ENCODE results near the gene WNT4. TPM values are rescaled to one million over a fixed set of nuclear protein-coding genes. Genes with fewer than 3 reads are reported as not detected.

WNT4 gene
- total RNA-seq, 4 donors from 2014 or later = 1.3 to 14.0 (median 11.5) TPM; not detected in 1

GRCh38 chr1:22077728-22078127, 65.2 kb downstream of the WNT4 start:
- Histone ChIP-seq H3K4me3 (no peak overlapping the region), H3K27me3 (no peaks in the 10 kb centered on the region), H3K27ac (no peak overlapping the region), H3K9me3 (no peaks in the 10 kb centered on the region), H3K36me3 (no peaks in the 10 kb centered on the region), H3K4me1 (peaks cover 6 to 7% of the 10 kb centered on the region in 2 donors)
- intact Hi-C loops (cut with DNase I; ENCODE audit: low total_unique reads) = no loop called here
- TF ChIP-seq CTCF (IDR thresholded peaks at IDR 0.05) = no peak
- no peak for TF ChIP-seq POLR2A (IDR thresholded peaks at IDR 0.05)
- DNase-seq = no peak

- no peaks in the 10 kb centered on the region for H3K27me3 ChIP-seq
- no peak overlapping the region for H3K4me3 ChIP-seq
- intact Hi-C loops (cut with DNase I; ENCODE audit: low total_unique reads) = no loop called here
- H3K36me3 ChIP-seq = no peaks in the 10 kb centered on the region
- no peak overlapping the region for H3K27ac ChIP-seq
- H3K4me1 ChIP-seq = peaks cover 6 to 7% of the 10 kb centered on the region in 2 donors
- no peak for DNase-seq
- TF ChIP-seq CTCF (IDR thresholded peaks at IDR 0.05) (no peak), POLR2A (IDR thresholded peaks at IDR 0.05) (no peak)
- no peaks in the 10 kb centered on the region for H3K9me3 ChIP-seq
These were observed 66.6 kb downstream of the WNT4 start for GRCh38 chr1:22076346-22076745.

GRCh38 chr1:22075718-22076117, 67.2 kb downstream of the WNT4 start:
- no peak for TF ChIP-seq POLR2A (IDR thresholded peaks at IDR 0.05)
- TF ChIP-seq CTCF (IDR thresholded peaks at IDR 0.05) = no peak
- intact Hi-C loops (cut with DNase I; ENCODE audit: low total_unique reads) = no loop called here
- H3K4me3 ChIP-seq = no peak overlapping the region
- H3K27ac ChIP-seq = no peak overlapping the region
- peaks cover 6 to 7% of the 10 kb centered on the region in 2 donors for H3K4me1 ChIP-seq
- no peaks in the 10 kb centered on the region for H3K36me3 ChIP-seq
- DNase-seq = no peak
- H3K27me3 ChIP-seq = no peaks in the 10 kb centered on the region
- no peaks in the 10 kb centered on the region for H3K9me3 ChIP-seq

DNA sequence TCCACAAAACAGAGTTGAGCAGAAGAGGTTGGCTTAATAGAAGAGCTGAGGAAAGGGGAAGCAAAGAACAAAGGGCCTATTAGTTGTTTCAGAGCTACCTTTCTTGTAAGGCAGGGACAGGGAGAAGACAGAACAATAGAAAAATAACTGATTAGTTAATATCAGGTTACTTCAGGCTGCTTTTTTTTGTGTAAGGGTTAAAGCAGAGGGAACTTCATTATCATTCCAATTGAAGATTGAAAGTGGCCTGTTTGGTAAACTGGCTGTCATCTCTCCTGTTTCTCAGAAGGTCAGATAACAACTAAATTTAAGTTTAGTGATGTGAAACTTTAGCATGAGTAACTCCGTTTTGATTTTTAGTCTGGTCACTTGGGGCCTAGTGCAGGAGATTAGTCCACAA, 68.1 kb downstream of the WNT4 start:
- TF ChIP-seq CTCF (IDR thresholded peaks at IDR 0.05) (no peak), POLR2A (IDR thresholded peaks at IDR 0.05) (no peak)
- intact Hi-C loops (cut with DNase I; ENCODE audit: low total_unique reads) = no loop called here

DNA sequence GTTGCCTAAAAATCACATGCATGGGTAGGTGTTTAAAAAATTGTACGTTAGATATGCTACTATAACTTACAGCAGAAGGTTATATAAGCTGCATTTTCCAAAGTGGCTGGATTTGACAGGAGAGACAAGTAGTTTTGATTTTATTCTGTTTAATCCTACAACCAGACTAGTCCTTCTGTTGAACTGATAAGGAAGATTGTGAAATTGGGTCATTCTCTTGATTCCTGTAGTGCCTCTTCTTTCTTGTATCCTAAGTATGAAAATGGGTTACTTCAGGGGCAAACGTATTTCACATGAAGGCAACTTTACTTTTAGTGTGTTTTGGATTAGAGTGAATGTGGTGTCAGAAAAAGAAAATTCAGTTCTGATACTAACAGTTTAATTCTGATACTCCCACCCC, 71.4 kb downstream of the WNT4 start:
- Histone ChIP-seq H3K27ac (no peak overlapping the region), H3K4me1 (peaks cover under 1 to 14% of the 10 kb centered on the region in 2 donors), H3K9me3 (no peaks in the 10 kb centered on the region), H3K4me3 (no peak overlapping the region), H3K36me3 (no peaks in the 10 kb centered on the region), H3K27me3 (no peaks in the 10 kb centered on the region)
- TF ChIP-seq CTCF (IDR thresholded peaks at IDR 0.05) (no peak), POLR2A (IDR thresholded peaks at IDR 0.05) (no peak)
- no peak for DNase-seq
- intact Hi-C loops (cut with DNase I; ENCODE audit: low total_unique reads) = no loop called here

More for the DNA sequence above, 68.1 kb downstream of the WNT4 start:
- Histone ChIP-seq H3K27me3 (no peaks in the 10 kb centered on the region), H3K4me3 (no peak overlapping the region), H3K36me3 (no peaks in the 10 kb centered on the region), H3K27ac (no peak overlapping the region), H3K9me3 (no peaks in the 10 kb centered on the region), H3K4me1 (peaks cover 6 to 7% of the 10 kb centered on the region in 2 donors)
- DNase-seq = no peak

Other genes starting within 250 kb of the WNT4 start
- gene HSPG2, start 205.8 kb downstream of the WNT4 start, total RNA-seq = 100 to 1,000 TPM in 3 of 4 donors, 10 to 100 TPM in 1; 96.8 to 677 (median 290) TPM
- gene CELA3B, start 166.1 kb downstream of the WNT4 start, total RNA-seq = under 1 TPM in 1 of 4 donors, not detected in 3; 0.35 TPM
- gene CELA3A, start 141.4 kb downstream of the WNT4 start, total RNA-seq = not detected
- gene CDC42, start 90.4 kb downstream of the WNT4 start, total RNA-seq = 100 to 1,000 TPM; 173 to 570 (median 223) TPM

Data from uterus (tissue), 4 donors.